22Rv1 (cell line): Measurements from ENCODE around the gene TNFRSF19.

Experiments used
- H3K27ac ChIP-seq: fragments of 450-650 bp; 2 replicates; pipeline ENCODE4 v1.5.1; 2017
- ZFX ChIP-seq: fragments of 450-650 bp; IDR thresholded peaks from 2 replicates; pipeline ENCODE4 v1.6.1; 2017; ENCODE audit warnings: antibody characterized with exemption, borderline replicate concordance
- TF ChIP-seq, protein P1 (sequence below): fragments of 450-650 bp; IDR thresholded peaks from 2 replicates; pipeline ENCODE4 v1.5.1; 2017; ENCODE audit warnings: mild to moderate bottlenecking

Gene TNFRSF19

GRCh38 chr13:23579896-23580683 is 9.9 kb downstream of the TNFRSF19 start:
- TF ChIP-seq, protein P1, sequence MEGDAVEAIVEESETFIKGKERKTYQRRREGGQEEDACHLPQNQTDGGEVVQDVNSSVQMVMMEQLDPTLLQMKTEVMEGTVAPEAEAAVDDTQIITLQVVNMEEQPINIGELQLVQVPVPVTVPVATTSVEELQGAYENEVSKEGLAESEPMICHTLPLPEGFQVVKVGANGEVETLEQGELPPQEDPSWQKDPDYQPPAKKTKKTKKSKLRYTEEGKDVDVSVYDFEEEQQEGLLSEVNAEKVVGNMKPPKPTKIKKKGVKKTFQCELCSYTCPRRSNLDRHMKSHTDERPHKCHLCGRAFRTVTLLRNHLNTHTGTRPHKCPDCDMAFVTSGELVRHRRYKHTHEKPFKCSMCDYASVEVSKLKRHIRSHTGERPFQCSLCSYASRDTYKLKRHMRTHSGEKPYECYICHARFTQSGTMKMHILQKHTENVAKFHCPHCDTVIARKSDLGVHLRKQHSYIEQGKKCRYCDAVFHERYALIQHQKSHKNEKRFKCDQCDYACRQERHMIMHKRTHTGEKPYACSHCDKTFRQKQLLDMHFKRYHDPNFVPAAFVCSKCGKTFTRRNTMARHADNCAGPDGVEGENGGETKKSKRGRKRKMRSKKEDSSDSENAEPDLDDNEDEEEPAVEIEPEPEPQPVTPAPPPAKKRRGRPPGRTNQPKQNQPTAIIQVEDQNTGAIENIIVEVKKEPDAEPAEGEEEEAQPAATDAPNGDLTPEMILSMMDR: no peak
- TF ChIP-seq ZFX: no peak
- H3K27ac ChIP-seq: no peak overlapping the region

GRCh38 chr13:23580684-23581060 is 10.5 kb downstream of the TNFRSF19 start:
- no peak overlapping the region for H3K27ac ChIP-seq
- no peak for TF ChIP-seq ZFX
- TF ChIP-seq, protein P1: no peak

DNA sequence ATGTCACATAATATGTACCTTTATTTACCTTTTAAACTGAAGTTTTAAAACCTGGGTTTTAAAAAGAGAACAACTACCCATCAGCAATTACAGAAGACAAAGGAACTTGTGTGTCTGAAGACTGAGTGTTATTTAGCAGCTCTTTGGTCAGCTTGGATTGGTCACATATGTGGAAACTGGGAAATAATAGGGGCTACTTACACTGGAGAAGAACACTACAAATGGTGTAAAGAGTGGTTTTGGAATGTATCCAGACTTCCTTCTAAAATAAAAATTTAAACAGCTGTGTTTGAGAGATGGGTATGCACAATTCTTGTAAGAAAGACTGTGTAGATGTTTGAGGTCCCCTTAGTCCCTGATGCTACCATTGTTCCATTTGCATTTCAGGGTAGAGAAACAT is 13.3 kb downstream of the TNFRSF19 start:
- no peak overlapping the region for H3K27ac ChIP-seq
- TF ChIP-seq, protein P1: no peak
- TF ChIP-seq ZFX: no peak

DNA sequence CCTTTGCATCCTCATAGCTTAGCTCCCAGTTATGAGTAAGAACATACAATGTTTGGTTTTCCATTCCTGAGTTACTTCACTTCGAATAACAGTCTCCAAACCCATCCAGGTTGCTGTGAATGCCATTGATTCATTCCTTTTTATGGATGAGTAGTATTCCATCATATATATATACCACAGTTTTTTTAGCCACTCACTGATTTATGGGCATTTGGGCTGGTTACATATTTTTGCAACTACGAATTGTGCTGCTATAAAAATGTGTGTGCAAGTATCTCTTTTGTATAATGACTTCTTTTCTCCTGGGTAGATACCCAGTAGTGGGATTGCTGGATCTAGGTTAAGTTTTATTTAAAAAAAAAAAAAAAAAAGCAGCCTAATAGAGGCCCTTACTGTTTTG is 14.1 kb downstream of the TNFRSF19 start:
- H3K27ac ChIP-seq: no peak overlapping the region
- TF ChIP-seq, protein P1: no peak
- TF ChIP-seq ZFX: no peak

GRCh38 chr13:23586336-23586735 is 16.1 kb downstream of the TNFRSF19 start:
- H3K27ac ChIP-seq: no peak overlapping the region
- no peak for TF ChIP-seq ZFX
- TF ChIP-seq, protein P1: no peak

GRCh38 chr13:23588666-23589065 is 18.5 kb downstream of the TNFRSF19 start:
- no peak overlapping the region for H3K27ac ChIP-seq
- TF ChIP-seq, protein P1: no peak
- no peak for TF ChIP-seq ZFX

GRCh38 chr13:23592596-23592995 is 22.4 kb downstream of the TNFRSF19 start:
- no peak overlapping the region for H3K27ac ChIP-seq
- TF ChIP-seq, protein P1: no peak
- TF ChIP-seq ZFX: no peak
